Measurements from ENCODE around the gene ARL5C. TPM values are rescaled to one million over a fixed set of nuclear protein-coding genes. Genes with fewer than 3 reads are reported as not detected.
"Not testable (repeated sequence)": the region's sequence is repeated elsewhere in the genome, so short reads cannot be mapped to it uniquely, and the experiment has no call there.

Gene ARL5C
- total RNA-seq, 2 donors from 2014 or later = 0.27 TPM; not detected in 1

DNA sequence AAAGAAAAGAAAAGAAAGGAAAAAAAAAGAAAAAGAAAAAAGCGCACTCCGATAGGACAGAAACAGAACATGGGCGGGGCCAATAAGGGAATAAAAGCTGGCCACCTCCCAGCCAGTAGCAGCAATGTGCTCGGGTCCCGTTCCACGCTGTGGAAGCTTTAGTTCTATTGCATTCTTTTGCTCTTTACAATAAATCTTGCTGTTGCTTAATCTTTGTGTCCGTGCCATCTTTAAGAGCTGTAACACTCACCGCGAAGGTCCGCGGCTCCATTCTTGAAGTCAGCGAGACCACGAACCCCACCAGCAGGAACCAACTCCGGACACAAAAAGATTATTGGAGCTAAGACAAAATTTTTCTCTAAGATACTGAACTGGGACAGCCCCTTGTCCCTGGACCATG lies 3.1 kb upstream of the ARL5C start:
- H3K36me3 ChIP-seq = no peaks in the 10 kb centered on the region
- ATAC-seq (ENCODE audit: insufficient number of reproducible peaks, low FRiP score, low read depth) (no peak), DNase-seq (ENCODE audit: low spot score) (no peak)
- H3K27ac ChIP-seq = no peak overlapping the region
- H3K4me3 ChIP-seq = no peak overlapping the region
- peaks cover 3 to 25% of the 10 kb centered on the region in 2 donors for H3K4me1 ChIP-seq (ENCODE audit: control insufficient read depth in 1 of 2, low read depth in 2 of 2)
- TF ChIP-seq, protein P1, sequence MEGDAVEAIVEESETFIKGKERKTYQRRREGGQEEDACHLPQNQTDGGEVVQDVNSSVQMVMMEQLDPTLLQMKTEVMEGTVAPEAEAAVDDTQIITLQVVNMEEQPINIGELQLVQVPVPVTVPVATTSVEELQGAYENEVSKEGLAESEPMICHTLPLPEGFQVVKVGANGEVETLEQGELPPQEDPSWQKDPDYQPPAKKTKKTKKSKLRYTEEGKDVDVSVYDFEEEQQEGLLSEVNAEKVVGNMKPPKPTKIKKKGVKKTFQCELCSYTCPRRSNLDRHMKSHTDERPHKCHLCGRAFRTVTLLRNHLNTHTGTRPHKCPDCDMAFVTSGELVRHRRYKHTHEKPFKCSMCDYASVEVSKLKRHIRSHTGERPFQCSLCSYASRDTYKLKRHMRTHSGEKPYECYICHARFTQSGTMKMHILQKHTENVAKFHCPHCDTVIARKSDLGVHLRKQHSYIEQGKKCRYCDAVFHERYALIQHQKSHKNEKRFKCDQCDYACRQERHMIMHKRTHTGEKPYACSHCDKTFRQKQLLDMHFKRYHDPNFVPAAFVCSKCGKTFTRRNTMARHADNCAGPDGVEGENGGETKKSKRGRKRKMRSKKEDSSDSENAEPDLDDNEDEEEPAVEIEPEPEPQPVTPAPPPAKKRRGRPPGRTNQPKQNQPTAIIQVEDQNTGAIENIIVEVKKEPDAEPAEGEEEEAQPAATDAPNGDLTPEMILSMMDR (IDR thresholded peaks at IDR 0.05) = no peak
- H3K9me3 ChIP-seq = no peaks in the 10 kb centered on the region
- H3K27me3 ChIP-seq (replicated peaks; ENCODE audit: insufficient read depth) = no peaks in the 10 kb centered on the region

DNA sequence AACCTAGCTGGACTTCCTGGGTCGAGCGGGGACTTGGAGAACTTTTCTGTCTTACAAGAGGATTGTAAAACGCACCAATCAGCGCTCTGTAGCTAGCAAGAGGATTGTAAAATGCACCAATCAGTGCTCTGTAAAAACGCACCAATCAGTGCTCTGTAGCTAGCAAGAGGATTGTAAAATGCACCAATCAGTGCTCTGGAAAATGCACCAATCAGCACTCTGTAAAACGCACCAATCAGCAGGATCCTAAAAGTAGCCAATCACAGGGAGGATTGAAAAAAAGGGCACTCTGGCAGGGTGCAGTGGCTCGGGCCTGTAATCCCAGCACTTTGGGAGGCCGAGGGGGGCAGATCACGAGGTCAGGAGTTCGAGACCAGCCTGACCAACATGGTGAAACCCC lies 2.5 kb upstream of the ARL5C start:
- peaks cover 6 to 30% of the 10 kb centered on the region in 2 donors for H3K4me1 ChIP-seq (ENCODE audit: control insufficient read depth in 1 of 2, low read depth in 2 of 2)
- not testable (repeated sequence) for H3K27ac ChIP-seq; ATAC-seq (ENCODE audit: insufficient number of reproducible peaks, low FRiP score, low read depth); H3K36me3 ChIP-seq; DNase-seq (ENCODE audit: low spot score); H3K9me3 ChIP-seq; H3K27me3 ChIP-seq (replicated peaks; ENCODE audit: insufficient read depth); H3K4me3 ChIP-seq

DNA sequence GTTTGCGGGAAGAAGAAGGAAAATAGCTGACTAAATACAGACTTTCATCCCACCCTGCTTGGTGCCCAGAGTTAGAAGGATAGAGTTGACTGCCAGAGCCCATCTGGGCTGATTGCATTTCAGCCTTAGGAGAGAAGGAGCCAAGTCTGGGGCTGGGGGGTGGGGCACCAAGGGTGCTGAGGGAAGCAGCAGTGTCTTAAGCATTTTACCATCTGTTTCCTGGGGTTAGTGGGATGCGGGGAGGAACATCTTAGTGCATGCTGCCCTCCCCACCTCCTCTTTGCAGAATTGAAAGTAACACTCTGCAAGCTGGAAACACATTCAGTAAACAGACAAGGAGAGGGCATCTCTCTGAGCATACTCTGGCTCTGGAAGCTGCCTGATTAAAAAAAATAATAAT lies 1.5 kb upstream of the ARL5C start:
- no peak for ATAC-seq (ENCODE audit: insufficient number of reproducible peaks, low FRiP score, low read depth)
- Histone ChIP-seq H3K27ac (no peak overlapping the region), H3K4me1 (ENCODE audit: control insufficient read depth in 1 of 2, low read depth in 2 of 2) (peaks cover 6 to 30% of the 10 kb centered on the region in 2 donors), H3K4me3 (no peak overlapping the region), H3K36me3 (no peaks in the 10 kb centered on the region), H3K27me3 (replicated peaks; ENCODE audit: insufficient read depth) (no peaks in the 10 kb centered on the region), H3K9me3 (no peaks in the 10 kb centered on the region)
- TF ChIP-seq, protein P1 (IDR thresholded peaks at IDR 0.05) = no peak
- DNase-seq (ENCODE audit: low spot score) = no peak

DNA sequence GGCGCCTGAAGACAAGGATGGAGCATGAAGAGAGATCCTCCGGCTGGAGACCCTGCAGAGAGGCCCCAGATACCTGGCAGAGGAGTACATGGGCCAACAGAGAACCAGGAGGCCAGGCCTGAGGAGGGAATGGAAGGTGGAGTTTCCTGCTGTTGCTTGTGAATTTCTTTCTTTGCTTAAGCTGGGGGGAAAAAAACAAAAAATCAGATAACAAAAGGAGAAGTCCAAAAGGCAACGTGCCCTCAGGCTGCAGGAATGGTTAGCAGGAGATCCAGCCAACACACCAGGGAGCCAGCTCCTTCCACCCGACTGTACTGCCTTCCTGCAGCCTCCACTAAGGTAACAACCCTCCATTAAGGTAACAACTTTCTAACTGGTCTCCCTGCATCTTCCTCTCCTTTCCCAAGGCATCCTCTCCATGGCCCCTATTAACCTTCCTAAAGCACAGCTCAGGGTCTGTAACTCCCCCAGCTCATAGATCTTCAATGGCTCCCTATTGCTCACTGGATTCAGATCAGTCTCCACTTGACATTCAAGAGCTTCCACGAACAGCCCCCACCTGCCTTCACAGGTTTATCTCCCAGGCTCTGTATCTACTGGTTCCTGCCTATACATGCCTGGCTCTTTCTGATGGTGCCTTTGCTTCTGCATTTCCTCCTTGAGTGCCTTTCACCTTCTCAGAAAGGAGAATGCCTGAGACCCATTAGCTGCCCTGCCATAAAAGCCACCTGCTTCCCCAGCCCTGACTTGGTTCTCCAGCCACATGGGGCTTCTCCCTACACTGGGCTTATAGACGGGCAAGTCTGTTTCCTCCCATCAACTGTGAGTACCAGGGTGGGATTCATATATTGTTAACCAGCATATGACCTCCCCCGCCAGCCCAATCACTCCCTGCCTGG lies 725 bp upstream of the ARL5C start:
- H3K27ac ChIP-seq = no peak overlapping the region
- H3K36me3 ChIP-seq = no peaks in the 10 kb centered on the region
- no peak overlapping the region for H3K4me3 ChIP-seq
- H3K4me1 ChIP-seq (ENCODE audit: control insufficient read depth in 1 of 2, low read depth in 2 of 2) = peaks cover 6 to 30% of the 10 kb centered on the region in 2 donors
- DNase-seq (ENCODE audit: low spot score) (no peak), ATAC-seq (ENCODE audit: insufficient number of reproducible peaks, low FRiP score, low read depth) (no peak)
- no peaks in the 10 kb centered on the region for H3K27me3 ChIP-seq (replicated peaks; ENCODE audit: insufficient read depth)
- H3K9me3 ChIP-seq = no peaks in the 10 kb centered on the region
- TF ChIP-seq, protein P1 (IDR thresholded peaks at IDR 0.05) = no peak

DNA sequence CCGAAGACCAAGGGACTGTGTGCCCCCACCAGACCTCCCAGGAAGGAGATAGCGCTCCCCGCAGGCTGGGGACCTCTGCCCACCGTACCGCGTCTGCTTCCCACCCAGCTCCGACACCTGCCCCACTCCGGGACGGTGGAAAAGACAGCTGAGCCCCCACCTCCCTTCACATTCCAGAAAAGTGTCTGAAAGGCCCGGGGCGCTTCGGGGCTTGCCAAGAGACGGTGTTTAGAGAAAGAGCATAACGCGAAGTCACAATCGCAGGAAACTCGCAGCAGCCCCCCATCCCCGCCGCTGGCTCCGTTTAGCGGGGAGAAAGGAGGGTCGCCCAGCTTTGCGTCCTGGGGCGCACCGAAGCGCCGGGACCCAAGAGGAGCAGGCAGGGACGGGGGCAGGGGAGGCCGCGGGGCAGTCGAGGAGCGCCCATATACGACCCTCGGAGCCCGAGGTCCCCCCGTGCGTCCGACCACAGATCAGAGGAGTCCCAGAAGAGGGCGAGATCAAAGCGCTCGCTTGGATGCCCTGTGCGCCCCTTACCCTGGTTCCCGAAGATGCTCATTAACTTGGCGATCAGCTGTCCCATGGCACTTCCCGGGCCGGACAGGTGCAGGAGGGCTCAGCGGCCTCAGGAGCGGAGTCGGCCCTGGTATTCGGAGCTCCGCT lies 652 bp downstream of the ARL5C start:
- Histone ChIP-seq H3K4me3 (peak overlapping the region; percentile 71), H3K4me1 (ENCODE audit: control insufficient read depth in 1 of 2, low read depth in 2 of 2) (peaks cover 6 to 30% of the 10 kb centered on the region in 2 donors)
- no peak for ATAC-seq (ENCODE audit: insufficient number of reproducible peaks, low FRiP score, low read depth)

More for the DNA sequence above, 652 bp downstream of the ARL5C start:
- Histone ChIP-seq H3K27me3 (replicated peaks; ENCODE audit: insufficient read depth) (no peaks in the 10 kb centered on the region), H3K27ac (peak overlapping the region in 1 of 2 donors; percentile 16), H3K36me3 (no peaks in the 10 kb centered on the region), H3K9me3 (no peaks in the 10 kb centered on the region)
- DNase-seq (ENCODE audit: low spot score) = no peak
- TF ChIP-seq, protein P1 (IDR thresholded peaks at IDR 0.05) = no peak

All from thoracic aorta (tissue), 2 donors.